Cardiac muscle cell (in vitro differentiated cells and primary cell): ENCODE measurements around the gene SPC24. TPM values are rescaled to one million over a fixed set of nuclear protein-coding genes. Genes with fewer than 3 reads are reported as not detected.
"Not testable (repeated sequence)": the region's sequence is repeated elsewhere in the genome, so short reads cannot be mapped to it uniquely, and the experiment has no call there.

Experiments used
- DNase-seq, 2 donors: peaks; one replicate each; pipeline versions ENCODE4 v3.0.0 to v3.0.0-alpha.2; 2010 to 2017; ENCODE audit warnings: low read depth in 1 of 2, low spot score in 1 of 2
- H3K27ac ChIP-seq: fragments of 200-600 bp; sonication (generic); 2 replicates; pipeline ENCODE4 v1.5.1; 2016
- H3K27me3 ChIP-seq: fragments of 200-600 bp; sonication (generic); 2 replicates; pipeline ENCODE4 v1.6.0; 2016; ENCODE audit warnings: control low read depth
- H3K36me3 ChIP-seq: fragments of 200-600 bp; sonication (generic); 2 replicates; pipeline ENCODE4 v1.5.1; 2016; ENCODE audit warnings: control low read depth
- H3K4me1 ChIP-seq: fragments of 200-600 bp; sonication (generic); 2 replicates; pipeline ENCODE4 v1.8.1; 2017; ENCODE audit warnings: low read depth, mild to moderate bottlenecking, mixed run types
- H3K4me3 ChIP-seq: fragments of 200-600 bp; sonication (generic); 2 replicates; pipeline ENCODE4 v1.5.1; 2016; ENCODE audit warnings: mild to moderate bottlenecking
- H3K9me3 ChIP-seq: fragments of 200-600 bp; sonication (generic); 2 replicates; pipeline ENCODE4 v1.5.1; 2017; ENCODE audit warnings: low read depth, mild to moderate bottlenecking, control low read depth
- polyA plus RNA-seq: library from polyadenylated mRNA; unstranded; fragments of >200 nt; fragmentation: Nextera tagmentation; extraction: Ambion mirVana; gene quantifications from 2 replicates; pipeline ENCODE4 v1.2.1, GENCODE V29; 2016
- total RNA-seq: library from RNA; depleted of rRNA; stranded (reverse); fragments of >200 nt; gene quantifications from 2 replicates; pipeline ENCODE4 v1.2.3, GENCODE V29; 2016
- TF ChIP-seq, protein P1 (sequence below): IDR thresholded peaks from 2 replicates; pipeline ENCODE4 v1.5.1; 2012; ENCODE audit warnings: low read depth, mild to moderate bottlenecking, low read length

SPC24 gene
- total and polyA plus RNA-seq, 2 experiments from 2014 or later: 7.1 to 127 TPM

DNA sequence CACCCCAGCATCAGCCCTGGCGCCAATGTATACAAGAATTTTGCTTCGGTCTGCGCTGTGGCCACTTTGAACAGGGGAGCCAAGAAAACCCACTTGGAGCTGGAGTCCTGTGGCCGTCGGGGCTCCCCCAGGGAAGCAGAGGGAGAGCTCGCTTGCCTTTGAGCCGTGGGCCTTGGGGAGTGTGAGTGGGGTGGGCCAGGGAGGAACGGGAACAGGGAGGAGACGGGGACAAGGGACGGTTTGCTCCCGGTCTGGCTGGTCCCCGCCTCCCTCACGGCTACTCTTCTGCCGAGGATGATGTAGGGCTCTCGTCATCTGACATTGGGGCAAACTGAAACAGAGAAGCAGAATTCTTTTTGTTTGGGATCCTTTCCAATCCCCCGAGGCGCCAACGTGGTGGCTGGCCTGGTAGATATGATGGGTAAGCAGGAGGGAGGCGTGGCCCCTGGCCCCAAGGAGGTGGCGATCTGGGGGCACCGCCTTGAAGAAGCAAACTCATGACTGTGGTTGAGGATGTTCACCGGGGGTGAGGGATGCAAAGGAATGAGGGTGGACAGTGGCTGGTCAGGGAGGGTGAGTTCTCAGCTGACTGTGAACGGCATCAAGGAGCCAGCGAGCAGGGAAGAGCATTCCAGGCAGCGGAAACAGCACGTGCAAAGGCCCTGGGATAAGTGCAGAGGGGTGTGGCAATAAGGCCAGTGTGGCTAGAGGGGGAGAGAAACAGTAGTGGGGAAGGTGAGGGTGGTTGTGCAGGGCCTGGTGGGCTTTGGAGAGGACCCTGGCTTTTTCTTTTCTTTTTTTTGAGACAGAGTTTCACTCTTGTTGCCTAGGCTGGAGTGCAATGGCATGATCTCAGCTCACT, 10.9 kb upstream of the SPC24 start:
- TF ChIP-seq, protein P1, sequence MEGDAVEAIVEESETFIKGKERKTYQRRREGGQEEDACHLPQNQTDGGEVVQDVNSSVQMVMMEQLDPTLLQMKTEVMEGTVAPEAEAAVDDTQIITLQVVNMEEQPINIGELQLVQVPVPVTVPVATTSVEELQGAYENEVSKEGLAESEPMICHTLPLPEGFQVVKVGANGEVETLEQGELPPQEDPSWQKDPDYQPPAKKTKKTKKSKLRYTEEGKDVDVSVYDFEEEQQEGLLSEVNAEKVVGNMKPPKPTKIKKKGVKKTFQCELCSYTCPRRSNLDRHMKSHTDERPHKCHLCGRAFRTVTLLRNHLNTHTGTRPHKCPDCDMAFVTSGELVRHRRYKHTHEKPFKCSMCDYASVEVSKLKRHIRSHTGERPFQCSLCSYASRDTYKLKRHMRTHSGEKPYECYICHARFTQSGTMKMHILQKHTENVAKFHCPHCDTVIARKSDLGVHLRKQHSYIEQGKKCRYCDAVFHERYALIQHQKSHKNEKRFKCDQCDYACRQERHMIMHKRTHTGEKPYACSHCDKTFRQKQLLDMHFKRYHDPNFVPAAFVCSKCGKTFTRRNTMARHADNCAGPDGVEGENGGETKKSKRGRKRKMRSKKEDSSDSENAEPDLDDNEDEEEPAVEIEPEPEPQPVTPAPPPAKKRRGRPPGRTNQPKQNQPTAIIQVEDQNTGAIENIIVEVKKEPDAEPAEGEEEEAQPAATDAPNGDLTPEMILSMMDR: no peak
- Histone ChIP-seq H3K4me3 (no peak overlapping the region), H3K4me1 (peaks cover 9% of the 10 kb centered on the region), H3K27me3 (no peaks in the 10 kb centered on the region), H3K36me3 (peaks cover 14% of the 10 kb centered on the region), H3K9me3 (no peaks in the 10 kb centered on the region), H3K27ac (no peak overlapping the region)
- DNase-seq: peak in 1 of 2 donors; percentile 61

DNA sequence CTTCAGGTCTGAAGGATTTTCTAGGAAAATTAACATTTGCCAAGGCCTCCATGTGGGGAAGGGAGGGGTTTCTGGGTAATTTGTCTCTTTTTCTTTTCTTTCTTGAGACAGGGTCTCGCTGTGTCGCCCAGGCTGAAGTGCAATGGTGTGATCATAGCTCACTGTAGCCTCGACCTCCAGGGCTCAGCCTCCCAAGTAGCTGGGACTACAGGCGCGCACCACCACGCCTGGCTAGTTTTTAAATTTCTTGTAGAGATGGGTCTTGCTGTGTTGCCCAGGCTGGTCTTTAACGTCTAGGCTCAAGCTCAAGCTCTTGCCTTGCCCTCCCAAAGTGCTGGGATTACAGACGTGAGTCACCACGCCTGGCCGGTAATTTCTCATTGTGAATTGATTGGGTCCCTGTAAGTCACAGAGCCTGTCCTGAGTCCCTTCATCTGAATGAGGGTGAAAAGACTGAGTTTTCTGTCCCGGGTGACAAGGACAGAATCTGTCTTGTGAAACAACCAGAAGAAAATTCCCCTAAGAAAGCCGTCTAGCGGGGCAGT, 10.0 kb upstream of the SPC24 start:
- peak in 1 of 2 donors; percentile 46 for DNase-seq
- H3K27ac ChIP-seq: peak overlapping the region; percentile 90
- no peaks in the 10 kb centered on the region for H3K27me3 ChIP-seq
- TF ChIP-seq, protein P1: no peak
- H3K4me3 ChIP-seq: no peak overlapping the region
- peaks cover 9% of the 10 kb centered on the region for H3K4me1 ChIP-seq
- H3K9me3 ChIP-seq: no peaks in the 10 kb centered on the region
- peaks cover 14% of the 10 kb centered on the region for H3K36me3 ChIP-seq

DNA sequence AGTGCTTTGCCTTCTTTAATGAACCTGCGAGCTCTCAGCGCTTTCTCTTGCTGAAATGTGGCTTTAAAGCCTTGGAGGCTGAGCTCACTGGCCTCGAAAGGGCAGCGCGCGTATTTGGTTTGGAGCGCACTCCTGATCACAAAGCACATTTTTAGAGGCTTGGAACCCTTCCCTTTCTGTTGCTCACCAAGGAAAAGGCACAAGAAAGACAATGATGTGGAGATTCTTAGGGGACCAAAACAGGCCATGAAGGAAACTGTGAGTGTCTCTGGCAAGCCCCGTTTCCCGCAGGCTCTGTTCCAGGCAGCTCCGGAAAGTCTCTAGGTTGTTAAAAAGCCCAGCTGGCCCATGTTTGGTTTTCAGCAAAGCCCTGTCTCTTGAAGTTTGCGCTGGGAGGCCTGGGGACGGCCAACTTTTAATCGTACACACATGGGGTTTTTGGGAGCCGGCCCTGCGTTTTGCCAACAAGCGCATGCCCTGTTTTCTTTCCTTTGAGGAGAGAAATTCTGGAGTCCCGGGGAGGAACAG, 9.4 kb upstream of the SPC24 start:
- Histone ChIP-seq H3K36me3 (peaks cover 9% of the 10 kb centered on the region), H3K27ac (peak overlapping the region; percentile 90), H3K4me3 (no peak overlapping the region), H3K9me3 (no peaks in the 10 kb centered on the region), H3K27me3 (no peaks in the 10 kb centered on the region), H3K4me1 (peaks cover 12% of the 10 kb centered on the region)
- DNase-seq: peak in 1 of 2 donors; percentile 97
- TF ChIP-seq, protein P1: no peak

DNA sequence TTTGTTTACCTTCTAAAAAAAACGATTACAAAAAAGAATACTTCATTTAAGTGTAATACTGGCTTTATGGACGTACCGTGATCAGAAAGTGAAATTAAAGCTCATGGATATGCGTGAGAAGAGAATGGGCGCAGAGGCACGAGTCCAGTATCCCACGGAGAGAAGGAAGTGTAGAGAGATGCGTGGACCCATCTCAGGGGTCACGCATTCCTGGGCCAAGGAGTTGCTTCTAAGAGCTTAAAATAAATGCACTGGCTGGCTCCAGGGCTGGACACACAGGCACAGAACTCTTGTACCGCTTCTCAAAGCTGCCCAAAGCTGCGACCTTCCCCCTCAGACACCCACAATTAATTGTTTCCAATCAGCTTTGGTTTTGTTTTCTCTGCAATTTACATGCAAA, 8.7 kb upstream of the SPC24 start:
- H3K4me3 ChIP-seq: no peak overlapping the region
- H3K4me1 ChIP-seq: peaks cover 15% of the 10 kb centered on the region
- H3K36me3 ChIP-seq: peaks cover 9% of the 10 kb centered on the region
- no peaks in the 10 kb centered on the region for H3K27me3 ChIP-seq
- no peaks in the 10 kb centered on the region for H3K9me3 ChIP-seq
- TF ChIP-seq, protein P1: no peak
- peak overlapping the region; percentile 90 for H3K27ac ChIP-seq
- DNase-seq: peak in 1 of 2 donors; percentile 40

DNA sequence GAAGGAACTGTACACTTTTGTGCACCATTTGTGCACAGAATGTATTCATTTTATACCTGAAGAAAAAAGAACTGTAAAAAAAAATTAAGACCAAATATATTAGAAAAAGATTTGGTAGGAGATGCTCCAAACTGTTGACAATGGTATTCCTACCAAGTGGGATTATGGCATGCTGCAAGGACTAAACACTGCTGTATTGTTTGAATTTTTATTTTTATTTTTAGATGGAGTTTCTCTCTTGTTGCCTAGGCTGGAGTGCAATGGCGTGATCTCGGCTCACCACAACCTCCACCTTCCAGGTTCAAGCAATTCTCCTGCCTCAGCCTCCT, 4.8 kb upstream of the SPC24 start:
- not testable (repeated sequence) for H3K9me3 ChIP-seq, H3K36me3 ChIP-seq, H3K4me3 ChIP-seq, H3K27ac ChIP-seq, H3K27me3 ChIP-seq, DNase-seq
- H3K4me1 ChIP-seq: peaks cover 26% of the 10 kb centered on the region
